Keratinocyte (primary cell): ENCODE measurements around the gene CTNNA2. TPM values are rescaled to one million over a fixed set of nuclear protein-coding genes. Genes with fewer than 3 reads are reported as not detected.

Experiments used
- DNase-seq: peaks from one replicate; pipeline ENCODE4 v3.0.0-alpha.2; 2011; ENCODE audit warnings: low read depth, missing footprints, low spot score
- FAIRE-seq: peaks from 2 replicates; lab custom pipeline; 2011; peaks lifted over from hg19 to GRCh38; lab: Jason Lieb, UNC
- H2AFZ ChIP-seq: 2 replicates; pipeline ENCODE4 v1.6.0; 2012; ENCODE audit warnings: low read length, control low read depth, inconsistent platforms; ENCODE audit not compliant: control insufficient read depth
- H3K27ac ChIP-seq: 2 replicates; pipeline ENCODE4 v1.5.1; 2011; ENCODE audit warnings: low read length; ENCODE audit not compliant: control insufficient read depth, insufficient read depth
- H3K27me3 ChIP-seq: 3 replicates; pipeline ENCODE4 v1.6.0; 2011; ENCODE audit warnings: low read length; ENCODE audit not compliant: control insufficient read depth, insufficient read depth; ENCODE audit errors: extremely low read depth
- H3K36me3 ChIP-seq, 2 experiments: 2 replicates in 1 of 2; 3 replicates in 1 of 2; pipeline ENCODE4 v1.5.1; 2011; ENCODE audit warnings: low read length in 2 of 2, mild to moderate bottlenecking in 1 of 2; ENCODE audit not compliant: control insufficient read depth in 2 of 2, insufficient read depth in 2 of 2; ENCODE audit errors: extremely low read depth in 1 of 2
- H3K4me1 ChIP-seq: 3 replicates; pipeline ENCODE4 v1.5.1; 2011; ENCODE audit warnings: low read length; ENCODE audit not compliant: control insufficient read depth, insufficient read depth; ENCODE audit errors: extremely low read depth
- H3K4me2 ChIP-seq: 3 replicates; pipeline ENCODE4 v1.6.0; 2011; ENCODE audit warnings: low read depth, low read length; ENCODE audit not compliant: control insufficient read depth, insufficient read depth; ENCODE audit errors: extremely low read depth
- H3K4me3 ChIP-seq, 3 experiments: fragments of 200-600 bp in 1 of 3; sonication (generic) in 1 of 3; 2 replicates in 2 of 3; 3 replicates in 1 of 3; pipeline ENCODE4 v1.5.1; 2011 to 2016; ENCODE audit warnings: low read length in 3 of 3, mild to moderate bottlenecking in 3 of 3, control low read depth in 2 of 3, inconsistent platforms in 1 of 3, low read depth in 1 of 3, mixed read lengths in 1 of 3, mixed run types in 1 of 3, moderate library complexity in 1 of 3; ENCODE audit not compliant: control insufficient read depth in 2 of 3, insufficient read depth in 2 of 3; ENCODE audit errors: extremely low read depth in 1 of 3
- H3K79me2 ChIP-seq: 2 replicates; pipeline ENCODE4 v1.6.0; 2012; ENCODE audit warnings: low read length; ENCODE audit not compliant: control insufficient read depth, insufficient read depth
- H3K9ac ChIP-seq: 3 replicates; pipeline ENCODE4 v1.6.0; 2011; ENCODE audit warnings: low read length; ENCODE audit not compliant: control insufficient read depth, insufficient read depth; ENCODE audit errors: extremely low read depth
- H3K9me1 ChIP-seq: 3 replicates; pipeline ENCODE4 v1.6.0; 2011; ENCODE audit warnings: low read length; ENCODE audit not compliant: control insufficient read depth, insufficient read depth; ENCODE audit errors: extremely low read depth
- H3K9me3 ChIP-seq: 2 replicates; pipeline ENCODE4 v1.5.1; 2012; ENCODE audit warnings: low read depth, low read length; ENCODE audit not compliant: control insufficient read depth
- H4K20me1 ChIP-seq: 3 replicates; pipeline ENCODE4 v1.6.0; 2011; ENCODE audit warnings: low read length; ENCODE audit not compliant: control insufficient read depth, insufficient read depth; ENCODE audit errors: extremely low read depth
- EZH2 ChIP-seq: IDR thresholded peaks from one replicate; pipeline ENCODE4 v1.6.1; 2012; ENCODE audit warnings: inconsistent platforms, mild to moderate bottlenecking, low read length, moderate library complexity
- dilution Hi-C: fragments of 300-500 bp; cut with MboI; formaldehyde crosslinking; loops from one replicate; pipeline ENCODE4 v1.7.0; 2020; ENCODE audit warnings: low sequenced_read_pairs; ENCODE audit not compliant: extremely low pct_ligation_motif_present
- polyA plus RNA-seq, 5 experiments: library from polyadenylated mRNA; depleted of rRNA in 3 of 5; stranded (reverse) in 3 of 5; stranded (forward) in 1 of 5; unstranded in 1 of 5; fragments of >200 nt; gene quantifications; 1 replicate in 1 of 5; 2 replicates in 3 of 5; 3 replicates in 1 of 5; pipeline versions ENCODE4 v1.2.1 to v1.2.3, GENCODE V29; 2011 to 2012; ENCODE audit warnings: missing spikeins in 2 of 5, low read depth in 1 of 5, low replicate concordance in 1 of 5
- TF ChIP-seq, protein P1 (sequence below), 3 experiments: IDR thresholded peaks in 1 of 3; conservative IDR thresholded peaks in 1 of 3; optimal IDR thresholded peaks in 1 of 3; 2 replicates in 2 of 3; 3 replicates in 1 of 3; pipeline versions ENCODE3 to v1.5.1; 2011; ENCODE audit warnings: low read length in 3 of 3, mild to moderate bottlenecking in 3 of 3, moderate library complexity in 2 of 3, control low read depth in 1 of 3, inconsistent platforms in 1 of 3; ENCODE audit not compliant: insufficient read depth in 2 of 3; ENCODE audit errors: extremely low read depth in 1 of 3

The CTNNA2 gene
- polyA plus RNA-seq, 1 donor (not counting 4 experiments of a cell fraction or from before 2014, with no cell fraction given), result not detected

DNA sequence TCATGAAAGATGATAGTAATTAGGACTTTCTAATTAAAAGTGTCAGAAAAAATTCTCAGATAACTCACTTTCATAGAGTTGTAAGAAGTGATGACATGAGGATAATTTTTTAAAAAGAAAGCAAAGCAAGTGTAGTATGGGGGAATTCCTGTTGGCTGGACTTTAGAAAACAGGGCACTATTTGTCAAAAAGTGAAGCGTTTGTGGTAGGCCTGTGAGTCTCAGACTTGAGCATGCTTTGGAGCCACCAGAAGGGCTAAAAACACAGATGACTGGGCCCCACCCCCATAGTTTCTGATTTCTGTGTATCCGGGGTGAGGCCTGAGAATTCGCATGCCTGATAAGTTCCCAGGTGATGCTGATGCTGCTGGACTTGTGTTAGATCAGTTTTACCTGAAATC, 1014.3 kb downstream of the CTNNA2 start:
- no peaks in the 10 kb centered on the region for H3K9me1 ChIP-seq
- TF ChIP-seq, protein P1, sequence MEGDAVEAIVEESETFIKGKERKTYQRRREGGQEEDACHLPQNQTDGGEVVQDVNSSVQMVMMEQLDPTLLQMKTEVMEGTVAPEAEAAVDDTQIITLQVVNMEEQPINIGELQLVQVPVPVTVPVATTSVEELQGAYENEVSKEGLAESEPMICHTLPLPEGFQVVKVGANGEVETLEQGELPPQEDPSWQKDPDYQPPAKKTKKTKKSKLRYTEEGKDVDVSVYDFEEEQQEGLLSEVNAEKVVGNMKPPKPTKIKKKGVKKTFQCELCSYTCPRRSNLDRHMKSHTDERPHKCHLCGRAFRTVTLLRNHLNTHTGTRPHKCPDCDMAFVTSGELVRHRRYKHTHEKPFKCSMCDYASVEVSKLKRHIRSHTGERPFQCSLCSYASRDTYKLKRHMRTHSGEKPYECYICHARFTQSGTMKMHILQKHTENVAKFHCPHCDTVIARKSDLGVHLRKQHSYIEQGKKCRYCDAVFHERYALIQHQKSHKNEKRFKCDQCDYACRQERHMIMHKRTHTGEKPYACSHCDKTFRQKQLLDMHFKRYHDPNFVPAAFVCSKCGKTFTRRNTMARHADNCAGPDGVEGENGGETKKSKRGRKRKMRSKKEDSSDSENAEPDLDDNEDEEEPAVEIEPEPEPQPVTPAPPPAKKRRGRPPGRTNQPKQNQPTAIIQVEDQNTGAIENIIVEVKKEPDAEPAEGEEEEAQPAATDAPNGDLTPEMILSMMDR (optimal IDR thresholded peaks at IDR 0.05 in 1 of 3, IDR thresholded peaks at IDR 0.05 in 1 of 3, conservative IDR thresholded peaks at IDR 0.05 in 1 of 3; ENCODE audit: extremely low read depth in 1 of 3, insufficient read depth in 2 of 3, low read length in 3 of 3), result no peak
- no peak for TF ChIP-seq EZH2
- no peak for FAIRE-seq
- H3K9ac ChIP-seq, result no peak overlapping the region
- DNase-seq, result no peak
- no peaks in the 10 kb centered on the region for H4K20me1 ChIP-seq
- H3K27ac ChIP-seq, result no peak overlapping the region
- H2AFZ ChIP-seq, result no peak overlapping the region
- H3K79me2 ChIP-seq, result no peaks in the 10 kb centered on the region
- dilution Hi-C loops, result no loop called here
- no peaks in the 10 kb centered on the region for H3K9me3 ChIP-seq
- H3K4me3 ChIP-seq, result no peak overlapping the region
- H3K36me3 ChIP-seq, result no peaks in the 10 kb centered on the region
- no peaks in the 10 kb centered on the region for H3K27me3 ChIP-seq
- no peak overlapping the region for H3K4me2 ChIP-seq
- H3K4me1 ChIP-seq, result no peaks in the 10 kb centered on the region

DNA sequence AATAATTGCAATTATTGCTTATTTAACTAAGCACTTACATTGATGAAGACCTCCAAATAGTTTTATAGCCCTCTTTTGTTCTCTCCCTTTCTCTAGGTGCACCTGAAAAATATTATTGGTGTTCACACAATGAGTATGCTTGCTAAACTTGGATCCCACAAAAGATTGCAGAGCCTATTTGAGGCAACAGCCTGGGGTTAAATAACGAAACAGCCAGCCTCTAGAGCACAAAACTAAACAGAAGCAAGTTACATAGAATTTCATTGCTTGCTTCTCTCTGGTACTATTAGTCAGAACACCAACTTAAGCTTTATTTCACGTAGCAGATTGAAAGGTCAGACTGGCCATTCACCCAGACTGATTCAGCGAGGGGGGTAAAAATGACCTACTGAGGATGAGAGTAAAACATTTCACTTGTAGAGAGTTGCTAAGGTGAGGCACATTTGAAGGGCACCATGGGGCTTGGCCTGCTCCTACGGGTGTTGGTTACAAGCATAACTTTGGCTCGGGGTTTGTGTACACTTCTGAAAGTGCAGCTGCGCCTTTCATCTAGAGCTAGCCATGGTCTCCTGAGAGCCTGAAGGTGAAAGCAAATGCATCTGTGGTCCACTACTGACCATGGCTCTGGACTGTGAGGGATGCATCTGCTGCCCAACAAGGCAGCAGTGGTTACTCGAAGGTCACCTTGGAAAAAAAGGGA, 1016.8 kb downstream of the CTNNA2 start:
- DNase-seq (no peak), FAIRE-seq (no peak)
- dilution Hi-C loops, result no loop called here
- no peaks in the 10 kb centered on the region for H3K27me3 ChIP-seq
- no peak overlapping the region for H3K9ac ChIP-seq
- H2AFZ ChIP-seq, result no peak overlapping the region
- no peaks in the 10 kb centered on the region for H3K36me3 ChIP-seq
- H3K27ac ChIP-seq, result no peak overlapping the region
- no peak overlapping the region for H3K4me2 ChIP-seq
- no peaks in the 10 kb centered on the region for H3K4me1 ChIP-seq
- H3K4me3 ChIP-seq, result no peak overlapping the region
- TF ChIP-seq EZH2, result no peak
- TF ChIP-seq, protein P1 (optimal IDR thresholded peaks at IDR 0.05 in 1 of 3, IDR thresholded peaks at IDR 0.05 in 1 of 3, conservative IDR thresholded peaks at IDR 0.05 in 1 of 3; ENCODE audit: extremely low read depth in 1 of 3, insufficient read depth in 2 of 3, low read length in 3 of 3), result no peak
- H3K79me2 ChIP-seq, result no peaks in the 10 kb centered on the region
- H3K9me1 ChIP-seq, result no peaks in the 10 kb centered on the region
- H4K20me1 ChIP-seq, result no peaks in the 10 kb centered on the region
- no peaks in the 10 kb centered on the region for H3K9me3 ChIP-seq
